Measurements from ENCODE around the gene RPS6KA5. TPM values are rescaled to one million over a fixed set of nuclear protein-coding genes. Genes with fewer than 3 reads are reported as not detected.
A peak's percentile ranks its signal among the peaks of the same experiment; 100 is the strongest.

RPS6KA5 gene
- total and polyA plus RNA-seq, 2 donors from 2014 or later: 0.95 to 9.4 TPM

DNA sequence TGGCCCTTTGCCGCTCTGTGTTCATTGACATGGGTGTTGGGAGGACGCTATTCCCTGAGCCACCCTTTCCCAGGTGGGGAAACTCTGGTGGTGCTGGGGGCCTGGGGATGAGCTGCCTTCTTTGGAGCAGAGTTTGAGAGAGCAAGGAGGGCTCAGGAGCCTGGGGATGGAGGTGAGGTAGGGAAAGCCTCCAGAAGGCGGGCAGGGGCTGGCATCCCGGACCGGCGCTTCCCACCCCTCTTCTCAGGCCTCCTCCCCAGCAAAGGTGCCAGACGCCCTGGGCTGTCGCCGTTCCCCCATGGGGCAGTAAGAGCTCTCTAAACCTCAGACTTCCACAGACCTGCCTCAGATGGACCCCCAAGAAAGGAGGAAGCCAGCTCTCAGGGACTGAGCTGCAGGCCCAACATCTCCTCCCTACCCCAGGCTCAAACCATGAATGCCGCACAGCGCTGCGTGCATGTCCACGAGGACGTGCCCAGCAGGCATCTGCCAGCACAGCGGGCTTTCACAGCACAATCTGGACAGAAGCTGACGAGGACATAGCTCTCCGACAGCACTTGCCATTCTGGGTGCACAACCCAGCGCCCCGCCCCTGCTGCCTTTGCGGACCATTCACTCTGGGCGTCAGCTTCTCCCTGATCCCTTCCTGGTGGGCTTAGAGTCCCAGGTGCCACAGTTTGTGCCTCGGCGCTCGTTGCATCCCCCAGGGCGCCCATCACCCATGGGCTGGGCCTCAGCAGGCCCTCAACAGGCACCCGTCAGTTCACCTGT, 229.3 kb downstream of the RPS6KA5 start:
- TF ChIP-seq, protein P1, sequence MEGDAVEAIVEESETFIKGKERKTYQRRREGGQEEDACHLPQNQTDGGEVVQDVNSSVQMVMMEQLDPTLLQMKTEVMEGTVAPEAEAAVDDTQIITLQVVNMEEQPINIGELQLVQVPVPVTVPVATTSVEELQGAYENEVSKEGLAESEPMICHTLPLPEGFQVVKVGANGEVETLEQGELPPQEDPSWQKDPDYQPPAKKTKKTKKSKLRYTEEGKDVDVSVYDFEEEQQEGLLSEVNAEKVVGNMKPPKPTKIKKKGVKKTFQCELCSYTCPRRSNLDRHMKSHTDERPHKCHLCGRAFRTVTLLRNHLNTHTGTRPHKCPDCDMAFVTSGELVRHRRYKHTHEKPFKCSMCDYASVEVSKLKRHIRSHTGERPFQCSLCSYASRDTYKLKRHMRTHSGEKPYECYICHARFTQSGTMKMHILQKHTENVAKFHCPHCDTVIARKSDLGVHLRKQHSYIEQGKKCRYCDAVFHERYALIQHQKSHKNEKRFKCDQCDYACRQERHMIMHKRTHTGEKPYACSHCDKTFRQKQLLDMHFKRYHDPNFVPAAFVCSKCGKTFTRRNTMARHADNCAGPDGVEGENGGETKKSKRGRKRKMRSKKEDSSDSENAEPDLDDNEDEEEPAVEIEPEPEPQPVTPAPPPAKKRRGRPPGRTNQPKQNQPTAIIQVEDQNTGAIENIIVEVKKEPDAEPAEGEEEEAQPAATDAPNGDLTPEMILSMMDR (IDR thresholded peaks at IDR 0.05; ENCODE audit: borderline replicate concordance, extremely low read depth, insufficient read depth): no peak
- Histone ChIP-seq H3K4me3 (ENCODE audit: low read length in 3 of 3) (no peak overlapping the region), H3K36me3 (ENCODE audit: control insufficient read depth in 2 of 3, insufficient read depth in 3 of 3, low read length in 3 of 3) (no peaks in the 10 kb centered on the region), H3K9ac (ENCODE audit: low read length in 3 of 3) (no peak overlapping the region), H3K27ac (ENCODE audit: low read depth in 2 of 2, low read length in 2 of 2) (no peak overlapping the region), H3K9me3 (ENCODE audit: control insufficient read depth in 2 of 3, insufficient read depth in 1 of 3, low read length in 3 of 3) (no peaks in the 10 kb centered on the region), H3K27me3 (ENCODE audit: control insufficient read depth, insufficient read depth, low read length) (no peaks in the 10 kb centered on the region), H3K4me1 (ENCODE audit: control insufficient read depth in 2 of 3, insufficient read depth in 2 of 3, low read depth in 1 of 3, low read length in 3 of 3) (peaks cover 0 to 8% (median 6%) of the 10 kb centered on the region in 3 donors)
- intact Hi-C loops (cut with DNase I): no loop called here
- peak in 2 of 5 donors; percentile 26 to 66 for DNase-seq
- no peak for FAIRE-seq

DNA sequence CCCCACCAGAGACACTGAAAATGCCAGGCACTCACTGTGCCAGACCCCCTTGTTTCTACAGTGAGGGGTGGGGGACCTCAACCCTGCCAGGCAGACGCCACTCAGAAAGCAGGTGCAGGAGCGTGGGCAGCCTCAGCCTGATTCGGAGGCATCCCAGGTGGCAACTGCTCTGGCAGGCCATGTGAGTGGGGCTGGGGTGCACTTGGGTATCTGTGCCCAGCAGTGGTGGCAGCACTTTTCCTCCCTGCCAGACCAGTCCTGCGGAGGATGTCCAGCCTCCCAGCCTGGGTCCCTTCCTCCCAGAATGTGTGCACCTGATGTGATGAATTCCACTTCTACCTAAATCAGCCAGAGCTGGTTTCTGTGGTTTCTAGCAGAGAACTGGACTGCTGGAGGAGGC, 230.8 kb downstream of the RPS6KA5 start:
- no peaks in the 10 kb centered on the region for H3K36me3 ChIP-seq (ENCODE audit: control insufficient read depth in 2 of 3, insufficient read depth in 3 of 3, low read length in 3 of 3)
- peak in 1 of 5 donors; percentile 56 for DNase-seq
- TF ChIP-seq, protein P1 (IDR thresholded peaks at IDR 0.05; ENCODE audit: borderline replicate concordance, extremely low read depth, insufficient read depth): no peak
- intact Hi-C loops (cut with DNase I): no loop called here
- H3K27ac ChIP-seq (ENCODE audit: low read depth in 2 of 2, low read length in 2 of 2): no peak overlapping the region
- no peak overlapping the region for H3K9ac ChIP-seq (ENCODE audit: low read length in 3 of 3)
- H3K9me3 ChIP-seq (ENCODE audit: control insufficient read depth in 2 of 3, insufficient read depth in 1 of 3, low read length in 3 of 3): no peaks in the 10 kb centered on the region
- no peak for FAIRE-seq
- no peak overlapping the region for H3K4me3 ChIP-seq (ENCODE audit: low read length in 3 of 3)
- H3K4me1 ChIP-seq (ENCODE audit: control insufficient read depth in 2 of 3, insufficient read depth in 2 of 3, low read depth in 1 of 3, low read length in 3 of 3): peaks cover 0 to 8% (median 6%) of the 10 kb centered on the region in 3 donors
- no peaks in the 10 kb centered on the region for H3K27me3 ChIP-seq (ENCODE audit: control insufficient read depth, insufficient read depth, low read length)

DNA sequence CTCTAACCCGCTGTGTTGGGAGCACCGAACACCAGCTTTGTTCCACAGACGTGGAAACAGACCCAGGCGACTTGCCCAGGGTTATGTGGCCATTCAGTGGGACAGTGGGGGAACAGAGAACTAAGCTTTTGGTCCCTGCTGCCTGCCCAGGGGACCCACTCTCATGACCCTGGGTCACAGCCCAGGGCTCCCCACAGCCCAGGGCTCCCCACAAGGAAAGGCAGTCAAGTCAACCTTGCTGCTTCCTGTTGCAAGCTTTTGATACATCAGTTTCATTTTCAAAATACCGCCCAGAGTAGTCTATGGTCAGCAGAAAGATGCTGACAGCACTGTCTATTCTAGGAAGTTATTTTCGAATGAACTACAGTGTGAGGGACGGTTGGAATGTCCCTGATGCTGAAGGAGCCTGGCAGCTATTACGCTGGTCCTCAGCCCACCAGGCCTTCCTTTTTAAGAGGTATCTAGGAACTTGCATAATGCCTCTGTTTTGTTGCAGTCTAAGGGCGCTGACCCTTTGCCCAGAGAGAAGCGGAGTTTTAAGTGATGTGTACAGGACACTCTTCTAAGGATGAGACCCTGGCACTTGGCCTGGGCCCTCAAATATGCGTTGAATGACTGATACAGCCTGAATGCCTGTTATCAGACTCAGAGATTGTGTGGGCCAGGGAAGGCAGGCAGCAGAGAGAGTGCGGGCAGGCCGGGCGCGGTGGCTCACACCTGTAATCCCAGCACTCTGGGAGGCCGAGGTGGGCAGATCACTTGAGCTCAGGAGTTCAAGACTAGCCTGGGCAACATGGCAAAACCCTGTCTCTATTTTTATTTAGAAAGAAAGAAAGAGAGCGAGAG, 231.6 kb downstream of the RPS6KA5 start:
- Histone ChIP-seq H3K27me3 (ENCODE audit: control insufficient read depth, insufficient read depth, low read length) (no peaks in the 10 kb centered on the region), H3K36me3 (ENCODE audit: control insufficient read depth in 2 of 3, insufficient read depth in 3 of 3, low read length in 3 of 3) (no peaks in the 10 kb centered on the region), H3K4me3 (ENCODE audit: low read length in 3 of 3) (peak overlapping the region in 2 of 3 donors; percentile 71 to 82), H3K9me3 (ENCODE audit: control insufficient read depth in 2 of 3, insufficient read depth in 1 of 3, low read length in 3 of 3) (peaks cover 0 to 4% (median 0%) of the 10 kb centered on the region in 3 donors), H3K9ac (ENCODE audit: low read length in 3 of 3) (peak overlapping the region in 2 of 3 donors; percentile 74 to 91), H3K27ac (ENCODE audit: low read depth in 2 of 2, low read length in 2 of 2) (peak overlapping the region; percentile 76 to 78), H3K4me1 (ENCODE audit: control insufficient read depth in 2 of 3, insufficient read depth in 2 of 3, low read depth in 1 of 3, low read length in 3 of 3) (peaks cover 0 to 8% (median 6%) of the 10 kb centered on the region in 3 donors)
- intact Hi-C loops (cut with DNase I): no loop called here
- DNase-seq: peak in 1 of 5 donors; percentile 43
- FAIRE-seq: no peak
- TF ChIP-seq, protein P1 (IDR thresholded peaks at IDR 0.05; ENCODE audit: borderline replicate concordance, extremely low read depth, insufficient read depth): no peak
